Breast epithelium (tissue), 3 donors: ENCODE results near the gene TRIP12.

Experiments used
- CTCF ChIP-seq, 3 donors: fragments of 450-650 bp; IDR thresholded peaks; one replicate each; pipeline ENCODE4 v1.5.1; 2016 to 2017; ENCODE audit warnings: antibody characterized with exemption in 3 of 3, mild to moderate bottlenecking in 3 of 3, moderate library complexity in 3 of 3
- POLR2A ChIP-seq: fragments of 450-650 bp; IDR thresholded peaks from one replicate; pipeline ENCODE4 v1.6.1; 2016; ENCODE audit warnings: antibody characterized with exemption, mild to moderate bottlenecking, moderate library complexity
- POLR2AphosphoS5 ChIP-seq, 3 donors: sonication (generic); formaldehyde crosslinking; IDR thresholded peaks; one replicate each; pipeline ENCODE4 v1.6.1; 2017; ENCODE audit warnings: antibody characterized with exemption in 3 of 3

GRCh38 chr2:229903037-229903436 is 18.8 kb downstream of the TRIP12 start:
- TF ChIP-seq CTCF (IDR thresholded peaks at IDR 0.05) (no peak), POLR2AphosphoS5 (IDR thresholded peaks at IDR 0.05) (no peak), POLR2A (no peak)
